Measurements from ENCODE around the gene NDUFAF3. TPM values are rescaled to one million over a fixed set of nuclear protein-coding genes. Genes with fewer than 3 reads are reported as not detected.

Gene NDUFAF3
- total and polyA plus RNA-seq, 2 donors (not counting 3 experiments of a cell fraction or from before 2014, with no cell fraction given): 91.1 to 91.4 TPM

GRCh38 chr3:49026536-49026935 lies 4.6 kb downstream of the NDUFAF3 start:
- H3K9me1 ChIP-seq (replicated peaks; ENCODE audit: control insufficient read depth, extremely low read depth, insufficient read depth, low read length): no peaks in the 10 kb centered on the region
- dilution Hi-C loops (cut with MboI; ENCODE audit: extremely low pct_ligation_motif_present, low sequenced_read_pairs): no loop called here
- FAIRE-seq: no peak
- H4K20me1 ChIP-seq (replicated peaks; ENCODE audit: control insufficient read depth, extremely low read depth, insufficient read depth, low read length): no peaks in the 10 kb centered on the region
- no peak overlapping the region for H3K4me3 ChIP-seq (replicated peaks in 1 of 3; ENCODE audit: insufficient read depth in 1 of 3, low read depth in 1 of 3, low read length in 3 of 3)
- peaks cover 46% of the 10 kb centered on the region for H3K79me2 ChIP-seq (ENCODE audit: control insufficient read depth, insufficient read depth, low read length)
- no peak overlapping the region for H3K9ac ChIP-seq (replicated peaks; ENCODE audit: extremely low read depth, insufficient read depth, low read length)
- DNase-seq (ENCODE audit: low read depth, low spot score): no peak
- no peak overlapping the region for H2AFZ ChIP-seq (ENCODE audit: low read depth, low read length)
- no peaks in the 10 kb centered on the region for H3K9me3 ChIP-seq (replicated peaks; ENCODE audit: control insufficient read depth, insufficient read depth, low read length)
- CTCF ChIA-PET: interaction anchor here (2.0 kb wide), 1 partner anchor 39 kb away, joined by 6 read pairs; no protein-coding TSS in a partner anchor
- no peak overlapping the region for H3K27ac ChIP-seq (ENCODE audit: insufficient read depth, low read depth, low read length)
- H3K4me1 ChIP-seq (ENCODE audit: control insufficient read depth, extremely low read depth, insufficient read depth, low read length): peaks cover 20% of the 10 kb centered on the region
- TF ChIP-seq POLR2A (IDR thresholded peaks at IDR 0.05; ENCODE audit: low read depth, low read length): peak; percentile 35
- TF ChIP-seq MYC (IDR thresholded peaks at IDR 0.05; ENCODE audit: low read depth, low read length): no peak
- H3K36me3 ChIP-seq (ENCODE audit: control insufficient read depth in 2 of 2, extremely low read depth in 1 of 2, insufficient read depth in 2 of 2, low read length in 2 of 2): peaks cover 13 to 34% of the 10 kb centered on the region in 2 experiments
- H3K27me3 ChIP-seq (ENCODE audit: control insufficient read depth in 2 of 2, insufficient read depth in 2 of 2, low read length in 2 of 2): no peaks in the 10 kb centered on the region
- POLR2A ChIA-PET: interaction anchor here (2.4 kb wide), 1 partner anchor 19 kb away, joined by 10 read pairs; the partner anchor contains the start of gene WDR6
- no TSS peak for BruUV-seq (replicated peaks)
- H3K4me2 ChIP-seq (ENCODE audit: insufficient read depth, low read length): no peak overlapping the region
- intact Hi-C loops (cut with micrococcal nuclease): no loop called here

GRCh38 chr3:49027634-49028033 lies 5.7 kb downstream of the NDUFAF3 start:
- no peak overlapping the region for H3K27ac ChIP-seq (ENCODE audit: insufficient read depth, low read depth, low read length)
- POLR2A ChIA-PET: no interaction called here

More at GRCh38 chr3:49027634-49028033, 5.7 kb downstream of the NDUFAF3 start:
- Histone ChIP-seq H3K9me1 (replicated peaks; ENCODE audit: control insufficient read depth, extremely low read depth, insufficient read depth, low read length) (no peaks in the 10 kb centered on the region), H3K27me3 (ENCODE audit: control insufficient read depth in 2 of 2, insufficient read depth in 2 of 2, low read length in 2 of 2) (no peaks in the 10 kb centered on the region), H4K20me1 (replicated peaks; ENCODE audit: control insufficient read depth, extremely low read depth, insufficient read depth, low read length) (no peaks in the 10 kb centered on the region), H3K79me2 (ENCODE audit: control insufficient read depth, insufficient read depth, low read length) (peaks cover 41% of the 10 kb centered on the region), H3K36me3 (ENCODE audit: control insufficient read depth in 2 of 2, extremely low read depth in 1 of 2, insufficient read depth in 2 of 2, low read length in 2 of 2) (peaks cover 21 to 45% of the 10 kb centered on the region in 2 experiments), H3K4me1 (ENCODE audit: control insufficient read depth, extremely low read depth, insufficient read depth, low read length) (peaks cover 18% of the 10 kb centered on the region), H2AFZ (ENCODE audit: low read depth, low read length) (no peak overlapping the region), H3K4me3 (replicated peaks in 1 of 3; ENCODE audit: insufficient read depth in 1 of 3, low read depth in 1 of 3, low read length in 3 of 3) (no peak overlapping the region), H3K4me2 (ENCODE audit: insufficient read depth, low read length) (no peak overlapping the region), H3K9ac (replicated peaks; ENCODE audit: extremely low read depth, insufficient read depth, low read length) (no peak overlapping the region), H3K9me3 (replicated peaks; ENCODE audit: control insufficient read depth, insufficient read depth, low read length) (no peaks in the 10 kb centered on the region)
- DNase-seq (ENCODE audit: low read depth, low spot score) (no peak), FAIRE-seq (no peak)
- CTCF ChIA-PET: interaction anchor here (2.3 kb wide), 1 partner anchor 40 kb away, joined by 19 read pairs; no protein-coding TSS in a partner anchor
- TF ChIP-seq JUN (IDR thresholded peaks at IDR 0.05; ENCODE audit: borderline replicate concordance, insufficient read depth, insufficient read length, low read depth): no peak
- peak; percentile 59 for TF ChIP-seq POLR2A (IDR thresholded peaks at IDR 0.05; ENCODE audit: low read depth, low read length)
- intact Hi-C loops (cut with micrococcal nuclease): no loop called here
- dilution Hi-C loops (cut with MboI; ENCODE audit: extremely low pct_ligation_motif_present, low sequenced_read_pairs): no loop called here
- no TSS peak for BruUV-seq (replicated peaks)
